Spleen (tissue), 13 donors: ENCODE measurements around the gene ADAMTS4. TPM values are rescaled to one million over a fixed set of nuclear protein-coding genes. Genes with fewer than 3 reads are reported as not detected.

ENCODE experiments used
- DNase-seq: peaks from one replicate; pipeline ENCODE4 v3.0.0-alpha.2; 2020
- H3K27ac ChIP-seq, 8 donors: fragments of 200-600 bp; sonication (generic) in 7 of 8; 1 replicate in 4 of 8; 2 replicates in 4 of 8; pipeline versions ENCODE4 v1.5.0 to v1.8.0; 2016 to 2021; ENCODE audit warnings: inconsistent platforms in 4 of 8, mild to moderate bottlenecking in 4 of 8, moderate library complexity in 1 of 8
- H3K27me3 ChIP-seq, 7 donors: fragments of 200-600 bp; sonication (generic) in 6 of 7; replicated peaks in 1 of 7; 1 replicate in 4 of 7; 2 replicates in 3 of 7; pipeline versions ENCODE4 v1.5.0 to v1.8.0; 2016 to 2021; ENCODE audit warnings: inconsistent platforms in 3 of 7, mild to moderate bottlenecking in 1 of 7
- H3K36me3 ChIP-seq, 6 donors: fragments of 200-600 bp; sonication (generic) in 5 of 6; 1 replicate in 4 of 6; 2 replicates in 2 of 6; pipeline versions ENCODE4 v1.5.0 to v1.8.0; 2016 to 2021; ENCODE audit warnings: inconsistent platforms in 2 of 6
- H3K4me1 ChIP-seq, 6 donors: fragments of 200-600 bp; sonication (generic) in 5 of 6; 1 replicate in 3 of 6; 2 replicates in 3 of 6; pipeline versions ENCODE4 v1.5.0 to v1.8.0; 2016 to 2021; ENCODE audit warnings: inconsistent platforms in 3 of 6
- H3K4me3 ChIP-seq, 8 donors: fragments of 200-600 bp; sonication (generic) in 7 of 8; 1 replicate in 4 of 8; 2 replicates in 4 of 8; pipeline versions ENCODE4 v1.5.0 to v1.8.0; 2016 to 2021; ENCODE audit warnings: inconsistent platforms in 4 of 8, mild to moderate bottlenecking in 4 of 8, moderate library complexity in 2 of 8
- H3K9me3 ChIP-seq, 8 donors: fragments of 200-600 bp; sonication (generic) in 7 of 8; 1 replicate in 4 of 8; 2 replicates in 4 of 8; pipeline versions ENCODE4 v1.5.0 to v1.8.0; 2016 to 2021; ENCODE audit warnings: inconsistent platforms in 4 of 8
- POLR2A ChIP-seq, 3 donors: fragments of 450-650 bp; IDR thresholded peaks; one replicate each; pipeline ENCODE4 v1.5.1; 2017; ENCODE audit warnings: antibody characterized with exemption in 3 of 3, mild to moderate bottlenecking in 1 of 3
- POLR2AphosphoS5 ChIP-seq, 3 donors: sonication (generic); formaldehyde crosslinking; IDR thresholded peaks; one replicate each; pipeline ENCODE4 v1.5.1; 2017; ENCODE audit warnings: antibody characterized with exemption in 3 of 3
- WGBS, 5 donors: extraction: QIAGEN DNeasy Blood & Tissue Kit in 3 of 5; methylation state at CpG; one replicate each; pipeline versions ENCODE4 v1.1.5 to v1.1.7; 2013 to 2018; 5-methylcytosine and 5-hydroxymethylcytosine counted together
- intact Hi-C: fragments of 100-400 bp; cut with DNase I; formaldehyde crosslinking; loops from one replicate; pipeline ENCODE4 v1.15.0; 2023; ENCODE audit warnings: low total_unique reads
- long read RNA-seq, 2 donors: transcript quantifications; one replicate each; lab custom pipeline, GENCODE V29; 2026
- polyA plus RNA-seq, 3 donors: library from polyadenylated mRNA; stranded (reverse); fragments of 200-250 nt; gene quantifications; one replicate each; pipeline ENCODE4 v1.2.1, GENCODE V29; 2013
- total RNA-seq, 7 donors: library from RNA; depleted of rRNA in 3 of 7; stranded (reverse); fragments of >200 nt in 3 of 7; fragmentation: NEBNext Ultra II Directional in 4 of 7; extraction: Animal tissue kit (Norgen Biotek cat#: 25700) in 4 of 7; gene quantifications; one replicate each; pipeline versions ENCODE4 v1.1.0 to v1.2.1, GENCODE V29; 2016 to 2021
- TF ChIP-seq, protein P1 (sequence below), 11 experiments: fragments of 200-600 bp in 7 of 11; fragments of 450-650 bp in 4 of 11; sonication (generic) in 4 of 11; IDR thresholded peaks in 8 of 11; conservative IDR thresholded peaks in 3 of 11; 1 replicate in 7 of 11; 2 replicates in 4 of 11; pipeline versions ENCODE4 v1.4.0 to v1.8.0; 2016 to 2021; ENCODE audit warnings: antibody characterized with exemption in 11 of 11, inconsistent platforms in 4 of 11, mild to moderate bottlenecking in 1 of 11
- donor health status: healthy with polysubstance abuse.
- donor health status: DM: no; HTN: no; CAD: no; lungs with moderate emphysema.
- donor health status: DM: no; HTN: no; CAD: no.
- donor health status: Bipolar disorder and iron deficiency.
- donor health status: healthy.
- donor health status: DM: no; HTN: no; CAD: no.
- donor health status: DM: yes; HTN: yes; CAD: no.

The ADAMTS4 gene, protein sequence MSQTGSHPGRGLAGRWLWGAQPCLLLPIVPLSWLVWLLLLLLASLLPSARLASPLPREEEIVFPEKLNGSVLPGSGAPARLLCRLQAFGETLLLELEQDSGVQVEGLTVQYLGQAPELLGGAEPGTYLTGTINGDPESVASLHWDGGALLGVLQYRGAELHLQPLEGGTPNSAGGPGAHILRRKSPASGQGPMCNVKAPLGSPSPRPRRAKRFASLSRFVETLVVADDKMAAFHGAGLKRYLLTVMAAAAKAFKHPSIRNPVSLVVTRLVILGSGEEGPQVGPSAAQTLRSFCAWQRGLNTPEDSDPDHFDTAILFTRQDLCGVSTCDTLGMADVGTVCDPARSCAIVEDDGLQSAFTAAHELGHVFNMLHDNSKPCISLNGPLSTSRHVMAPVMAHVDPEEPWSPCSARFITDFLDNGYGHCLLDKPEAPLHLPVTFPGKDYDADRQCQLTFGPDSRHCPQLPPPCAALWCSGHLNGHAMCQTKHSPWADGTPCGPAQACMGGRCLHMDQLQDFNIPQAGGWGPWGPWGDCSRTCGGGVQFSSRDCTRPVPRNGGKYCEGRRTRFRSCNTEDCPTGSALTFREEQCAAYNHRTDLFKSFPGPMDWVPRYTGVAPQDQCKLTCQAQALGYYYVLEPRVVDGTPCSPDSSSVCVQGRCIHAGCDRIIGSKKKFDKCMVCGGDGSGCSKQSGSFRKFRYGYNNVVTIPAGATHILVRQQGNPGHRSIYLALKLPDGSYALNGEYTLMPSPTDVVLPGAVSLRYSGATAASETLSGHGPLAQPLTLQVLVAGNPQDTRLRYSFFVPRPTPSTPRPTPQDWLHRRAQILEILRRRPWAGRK
- total RNA-seq (10 to 100 TPM in 4 of 7 donors, 1 to 10 TPM in 3; 1.1 to 37.8 (median 11.0) TPM), polyA plus RNA-seq (1 to 10 TPM in 1 of 3 donors, under 1 TPM in 2; 0.26 to 1.2 (median 0.91) TPM)
- long read RNA-seq, donor 1, full-length matches to known transcripts, result 1 of 1 reads
- long read RNA-seq, donor 1, partial matches to known transcripts, result 0 of 1 reads
- long read RNA-seq, donor 1, other reads (novel, unspliced or antisense), result 0 of 1 reads
- long read RNA-seq, donor 2, result 0 reads

DNA sequence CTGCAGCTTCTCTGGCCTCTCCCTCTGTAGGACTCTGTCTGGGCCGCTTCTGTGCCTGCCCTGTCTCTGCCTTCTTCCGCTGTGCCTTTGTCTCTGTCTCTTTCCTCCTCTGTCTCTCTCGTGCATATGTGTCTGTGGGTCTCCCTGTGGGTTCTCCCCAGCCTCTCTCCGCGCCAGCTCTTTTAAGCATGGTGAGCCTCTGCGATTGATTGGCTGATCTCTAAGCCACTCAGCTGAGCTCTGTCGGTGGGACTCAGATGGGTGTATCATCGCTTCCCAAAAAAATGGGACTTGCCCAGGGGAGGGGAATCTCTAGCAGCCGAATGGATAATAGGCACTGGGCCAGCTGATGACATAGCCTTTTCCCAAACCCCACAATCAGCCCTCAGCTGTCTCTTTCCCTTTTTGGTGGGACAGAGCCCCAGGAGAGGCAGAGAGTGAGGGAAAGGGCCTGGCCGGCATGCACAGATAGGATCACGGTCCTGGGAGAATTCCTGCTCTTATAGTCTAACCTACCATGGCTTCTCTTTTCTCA lies at the start of gene ADAMTS4:
TSS of gene ADAMTS4 (minus strand) at position 158 of the 535 bp plus-strand sequence. CDS start 427 bp downstream, outside the sequence.
- TF ChIP-seq POLR2A (IDR thresholded peaks at IDR 0.05) (no peak), POLR2AphosphoS5 (IDR thresholded peaks at IDR 0.05) (peak in 2 of 3 donors; percentile 45 to 87)
- peak within 1 kb of the TSS; percentile 48 to 97 (median 94) for H3K27ac ChIP-seq
- WGBS, 5 donors, result 61 to 91% (median 70%) methylated on average over 11 of the region's 11 CpGs
- intact Hi-C loops, result no loop called here
- H3K36me3 ChIP-seq, result peaks cover 0 to 8% (median 2%) of the 10 kb centered on the region in 6 donors
- H3K4me3 ChIP-seq, result peak within 1 kb of the TSS; percentile 5 to 62 (median 22)
- H3K4me1 ChIP-seq, result peaks cover 57 to 97% (median 88%) of the 10 kb centered on the region in 6 donors
- no peaks in the 10 kb centered on the region for H3K9me3 ChIP-seq
- H3K27me3 ChIP-seq, result no peaks in the 10 kb centered on the region
- DNase-seq, result peak; percentile 47

DNA sequence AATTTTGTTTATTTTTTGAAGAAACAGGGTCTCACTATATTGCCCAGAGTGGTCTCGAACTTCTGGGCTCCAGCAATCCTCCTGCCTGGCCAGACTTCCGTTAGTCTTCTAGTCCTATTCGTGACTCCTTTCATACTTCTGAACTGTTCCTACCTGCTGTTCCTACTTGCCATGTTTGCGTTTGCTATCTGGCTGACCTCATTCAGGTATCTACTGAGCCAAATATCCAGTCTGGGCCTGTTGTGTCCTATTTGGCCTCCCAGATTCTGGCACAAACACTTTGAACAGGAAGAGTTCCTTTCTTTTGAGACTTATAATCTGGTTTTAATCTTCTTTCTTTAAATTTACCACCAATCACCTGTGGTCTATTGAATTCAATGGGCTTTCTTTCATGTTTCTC lies 46.0 kb upstream of the ADAMTS4 start:
- Histone ChIP-seq H3K9me3 (peaks cover 0 to under 1% (median 0%) of the 10 kb centered on the region in 8 donors), H3K4me3 (no peak overlapping the region), H3K27ac (no peak overlapping the region), H3K36me3 (no peaks in the 10 kb centered on the region), H3K4me1 (peaks cover 0 to 3% (median 0%) of the 10 kb centered on the region in 6 donors), H3K27me3 (no peaks in the 10 kb centered on the region)
- no peak for DNase-seq
- TF ChIP-seq, protein P1, sequence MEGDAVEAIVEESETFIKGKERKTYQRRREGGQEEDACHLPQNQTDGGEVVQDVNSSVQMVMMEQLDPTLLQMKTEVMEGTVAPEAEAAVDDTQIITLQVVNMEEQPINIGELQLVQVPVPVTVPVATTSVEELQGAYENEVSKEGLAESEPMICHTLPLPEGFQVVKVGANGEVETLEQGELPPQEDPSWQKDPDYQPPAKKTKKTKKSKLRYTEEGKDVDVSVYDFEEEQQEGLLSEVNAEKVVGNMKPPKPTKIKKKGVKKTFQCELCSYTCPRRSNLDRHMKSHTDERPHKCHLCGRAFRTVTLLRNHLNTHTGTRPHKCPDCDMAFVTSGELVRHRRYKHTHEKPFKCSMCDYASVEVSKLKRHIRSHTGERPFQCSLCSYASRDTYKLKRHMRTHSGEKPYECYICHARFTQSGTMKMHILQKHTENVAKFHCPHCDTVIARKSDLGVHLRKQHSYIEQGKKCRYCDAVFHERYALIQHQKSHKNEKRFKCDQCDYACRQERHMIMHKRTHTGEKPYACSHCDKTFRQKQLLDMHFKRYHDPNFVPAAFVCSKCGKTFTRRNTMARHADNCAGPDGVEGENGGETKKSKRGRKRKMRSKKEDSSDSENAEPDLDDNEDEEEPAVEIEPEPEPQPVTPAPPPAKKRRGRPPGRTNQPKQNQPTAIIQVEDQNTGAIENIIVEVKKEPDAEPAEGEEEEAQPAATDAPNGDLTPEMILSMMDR (IDR thresholded peaks at IDR 0.05 in 8 of 11, conservative IDR thresholded peaks at IDR 0.05 in 3 of 11), result no peak
- no peak for TF ChIP-seq POLR2AphosphoS5 (IDR thresholded peaks at IDR 0.05)
- no peak for TF ChIP-seq POLR2A (IDR thresholded peaks at IDR 0.05)
- intact Hi-C loops, result no loop called here
- WGBS, 5 donors, result 85 to 96% (median 93%) methylated on average over 4 of the region's 4 CpGs

DNA sequence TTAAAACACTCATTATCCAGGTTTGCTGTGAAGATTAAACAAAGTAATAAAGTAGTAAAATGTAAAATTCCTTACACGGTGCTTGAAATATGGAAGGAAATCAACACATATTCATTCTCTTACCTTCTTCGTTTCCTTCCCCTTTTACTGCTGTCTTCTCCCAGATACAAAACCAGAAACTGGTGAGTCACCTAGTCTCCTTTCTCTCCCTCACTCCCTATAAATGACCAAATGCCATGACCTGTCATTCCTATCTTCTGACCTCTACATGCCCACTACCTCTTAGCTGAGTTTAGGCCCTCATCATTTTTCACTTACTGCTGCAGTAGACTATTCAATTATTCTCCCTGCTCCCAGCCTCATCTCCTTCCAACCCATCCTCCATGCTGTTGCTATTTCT lies 43.5 kb upstream of the ADAMTS4 start:
- no peak overlapping the region for H3K27ac ChIP-seq
- no peaks in the 10 kb centered on the region for H3K36me3 ChIP-seq
- TF ChIP-seq, protein P1 (IDR thresholded peaks at IDR 0.05 in 8 of 11, conservative IDR thresholded peaks at IDR 0.05 in 3 of 11), result no peak
- no peak for TF ChIP-seq POLR2AphosphoS5 (IDR thresholded peaks at IDR 0.05)
- no peak for TF ChIP-seq POLR2A (IDR thresholded peaks at IDR 0.05)
- 28 to 48% (median 30%) methylated on average over 2 of the region's 2 CpGs for WGBS, 5 donors
- peaks cover 0 to 3% (median 0%) of the 10 kb centered on the region in 6 donors for H3K4me1 ChIP-seq
- no peak for DNase-seq
- no peaks in the 10 kb centered on the region for H3K9me3 ChIP-seq
- H3K4me3 ChIP-seq, result no peak overlapping the region
- no peaks in the 10 kb centered on the region for H3K27me3 ChIP-seq
- intact Hi-C loops, result no loop called here

DNA sequence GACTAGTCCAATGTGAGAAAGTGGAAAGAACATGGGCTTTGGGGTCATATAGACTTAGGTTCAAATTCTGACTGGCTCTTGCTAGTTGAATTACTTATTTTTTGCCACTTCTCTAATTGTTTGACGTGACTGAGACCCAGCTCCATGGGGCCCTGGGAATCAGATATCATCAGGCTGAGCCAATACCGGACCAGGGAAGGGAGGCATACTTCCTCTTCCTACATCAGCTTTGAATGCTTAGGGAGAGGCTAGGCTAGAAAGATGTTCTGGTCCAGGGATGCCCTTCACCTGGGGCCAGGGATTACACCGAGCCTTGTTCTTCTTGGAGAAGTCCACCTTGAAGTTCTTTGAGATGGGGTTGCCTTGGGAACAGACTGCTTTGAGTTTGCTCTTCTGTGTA lies 42.8 kb upstream of the ADAMTS4 start:
- intact Hi-C loops, result no loop called here
- Histone ChIP-seq H3K36me3 (no peaks in the 10 kb centered on the region), H3K4me1 (peaks cover 0 to 3% (median 0%) of the 10 kb centered on the region in 6 donors), H3K9me3 (no peaks in the 10 kb centered on the region), H3K27me3 (no peaks in the 10 kb centered on the region), H3K27ac (no peak overlapping the region), H3K4me3 (no peak overlapping the region)
- WGBS, 5 donors, result 54 to 84% (median 67%) methylated on average over 3 of the region's 3 CpGs
- DNase-seq, result no peak
- TF ChIP-seq POLR2AphosphoS5 (IDR thresholded peaks at IDR 0.05), result no peak
- TF ChIP-seq POLR2A (IDR thresholded peaks at IDR 0.05), result no peak
- TF ChIP-seq, protein P1 (IDR thresholded peaks at IDR 0.05 in 8 of 11, conservative IDR thresholded peaks at IDR 0.05 in 3 of 11), result no peak
